ENCODE measurements around the gene LDLRAD3.
A peak's percentile ranks its signal among the peaks of the same experiment; 100 is the strongest.

LDLRAD3 gene

DNA sequence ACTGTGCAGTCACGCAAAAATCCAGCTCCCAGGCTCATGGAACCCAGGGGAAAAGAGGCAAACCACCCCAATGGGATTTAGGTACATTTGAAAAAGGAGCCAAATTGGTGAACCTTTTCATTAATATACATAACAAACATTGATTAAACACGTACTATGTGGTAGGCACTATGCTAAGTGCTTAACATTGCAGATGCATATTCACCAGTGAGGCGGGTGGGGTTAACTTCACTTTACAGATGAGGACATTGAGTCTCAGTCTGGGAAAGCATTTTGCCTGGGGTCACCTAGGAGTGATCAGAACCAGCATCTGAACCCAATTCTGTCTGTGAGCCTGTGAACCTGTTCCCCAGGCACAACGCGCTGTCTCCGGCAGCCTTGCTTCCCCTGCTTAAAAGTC is 199.0 kb downstream of the LDLRAD3 start:
- in situ Hi-C loops (cut with MboI; ENCODE audit: low sequenced_read_pairs) = no loop called here
- no peaks in the 10 kb centered on the region for H3K9me3 ChIP-seq
- no peaks in the 10 kb centered on the region for H3K36me3 ChIP-seq (replicated peaks)
- no peak for DNase-seq (ENCODE audit: low spot score in 2 of 2)
- H3K27me3 ChIP-seq (ENCODE audit: low read depth) = no peaks in the 10 kb centered on the region
- H3K4me1 ChIP-seq = peaks cover 5% of the 10 kb centered on the region
- no peak overlapping the region for H3K4me3 ChIP-seq

DNA sequence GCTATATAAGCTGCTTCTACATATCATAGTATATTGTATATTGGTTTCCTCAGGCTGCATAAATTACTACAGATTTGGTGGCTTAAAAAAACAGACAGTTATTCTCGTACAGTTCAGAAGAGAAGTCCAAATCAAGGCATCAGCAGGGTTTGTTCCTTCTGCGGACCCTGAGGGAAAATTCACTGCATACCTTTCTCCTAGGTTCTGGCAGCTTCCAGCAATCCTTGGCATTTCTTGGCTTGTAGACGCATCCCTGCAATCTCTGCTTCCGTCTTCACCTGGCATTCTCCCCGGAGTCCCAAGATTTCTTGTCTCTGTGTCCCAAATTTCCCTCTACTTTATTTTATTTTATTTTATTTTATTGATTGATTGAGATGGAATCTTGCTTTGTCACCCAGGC is 202.6 kb downstream of the LDLRAD3 start:
- H3K27me3 ChIP-seq (ENCODE audit: low read depth) = no peaks in the 10 kb centered on the region
- in situ Hi-C loops (cut with MboI; ENCODE audit: low sequenced_read_pairs) = no loop called here
- peaks cover 5% of the 10 kb centered on the region for H3K4me1 ChIP-seq
- H3K4me3 ChIP-seq = no peak overlapping the region
- no peaks in the 10 kb centered on the region for H3K36me3 ChIP-seq (replicated peaks)
- no peaks in the 10 kb centered on the region for H3K9me3 ChIP-seq
- no peak for DNase-seq (ENCODE audit: low spot score in 2 of 2)

DNA sequence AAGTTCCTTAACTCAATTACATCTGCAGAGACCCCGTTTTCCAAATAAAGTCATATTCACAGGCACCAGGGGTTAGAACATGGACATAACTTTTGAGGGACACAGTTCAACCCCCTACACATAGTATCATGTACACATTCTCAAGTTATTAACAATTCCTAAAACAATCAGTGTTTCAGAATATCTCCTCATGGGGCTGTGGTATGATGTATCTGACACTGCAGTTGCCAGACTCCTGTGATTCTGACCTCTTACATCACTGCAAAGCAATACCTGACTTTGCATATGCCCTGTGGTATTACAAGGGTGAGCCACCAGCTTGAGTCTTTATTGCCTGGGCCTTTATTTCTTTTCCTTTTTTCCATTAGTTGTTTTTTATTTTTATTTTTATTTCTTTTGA is 203.6 kb downstream of the LDLRAD3 start:
- H3K4me3 ChIP-seq = no peak overlapping the region
- no peaks in the 10 kb centered on the region for H3K36me3 ChIP-seq (replicated peaks)
- no peaks in the 10 kb centered on the region for H3K9me3 ChIP-seq
- H3K4me1 ChIP-seq = peaks cover 5% of the 10 kb centered on the region
- in situ Hi-C loops (cut with MboI; ENCODE audit: low sequenced_read_pairs) = no loop called here
- no peaks in the 10 kb centered on the region for H3K27me3 ChIP-seq (ENCODE audit: low read depth)
- no peak for DNase-seq (ENCODE audit: low spot score in 2 of 2)

DNA sequence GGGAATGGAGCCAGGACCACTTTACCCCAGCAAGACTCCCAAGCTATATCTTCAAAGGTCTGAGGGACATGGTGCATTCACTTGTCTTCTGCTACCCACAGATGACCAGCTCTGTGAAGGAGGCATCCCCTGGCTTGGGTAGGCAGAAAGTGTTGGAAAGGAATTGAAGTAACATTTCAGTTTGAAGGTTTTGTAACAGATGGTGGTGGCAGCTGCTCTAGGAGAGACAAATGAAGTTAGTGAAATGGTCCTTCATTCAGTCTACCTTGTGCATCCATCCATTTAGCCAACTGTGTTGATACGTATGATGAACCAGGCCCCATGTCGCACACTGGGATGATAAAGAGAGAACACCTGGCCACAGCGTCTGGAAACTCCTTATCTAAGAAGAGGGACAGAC is 204.8 kb downstream of the LDLRAD3 start:
- no peak overlapping the region for H3K4me3 ChIP-seq
- H3K9me3 ChIP-seq = no peaks in the 10 kb centered on the region
- peaks cover 5% of the 10 kb centered on the region for H3K4me1 ChIP-seq
- no peak for DNase-seq (ENCODE audit: low spot score in 2 of 2)
- no peaks in the 10 kb centered on the region for H3K27me3 ChIP-seq (ENCODE audit: low read depth)
- no peaks in the 10 kb centered on the region for H3K36me3 ChIP-seq (replicated peaks)
- in situ Hi-C loops (cut with MboI; ENCODE audit: low sequenced_read_pairs) = no loop called here

DNA sequence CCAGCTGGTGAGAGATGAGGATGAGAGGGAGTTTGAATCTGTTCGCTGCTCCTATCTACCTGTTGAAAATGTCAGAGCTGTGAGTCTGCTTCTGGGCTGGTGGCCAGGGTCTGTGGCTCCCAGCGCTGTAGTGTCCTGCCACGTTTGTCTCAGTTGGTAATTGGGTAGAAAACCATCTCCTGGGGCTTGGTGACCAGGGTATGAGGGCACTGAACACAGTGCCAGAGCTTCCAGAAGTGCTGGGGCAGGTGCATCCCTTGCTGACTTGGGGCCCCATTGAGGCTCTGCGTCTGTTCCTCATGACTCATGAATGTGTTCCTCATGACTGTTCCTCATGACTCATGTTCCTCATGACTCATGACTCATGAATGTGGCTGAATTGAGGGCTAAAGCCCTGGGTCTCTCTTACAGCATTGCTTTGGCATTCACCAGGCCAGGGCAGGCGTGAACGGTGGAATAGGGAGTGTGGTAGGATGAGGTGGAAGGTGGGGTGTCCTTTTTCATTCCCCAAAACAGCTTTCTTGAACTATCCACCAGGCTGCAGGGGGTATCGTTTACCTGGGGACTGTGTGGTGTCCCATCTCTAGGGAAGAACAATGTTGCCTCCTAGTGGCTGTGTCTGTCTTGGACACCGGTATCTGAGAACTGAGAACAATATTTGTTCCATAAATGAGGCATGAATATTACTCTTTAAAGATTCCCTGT is 205.8 kb downstream of the LDLRAD3 start:
- in situ Hi-C loops (cut with MboI; ENCODE audit: low sequenced_read_pairs) = no loop called here
- H3K4me3 ChIP-seq = no peak overlapping the region
- no peaks in the 10 kb centered on the region for H3K36me3 ChIP-seq (replicated peaks)
- H3K4me1 ChIP-seq = peaks cover 5% of the 10 kb centered on the region
- peak in 1 of 2 experiments; percentile 42 for DNase-seq (ENCODE audit: low spot score in 2 of 2)
- no peaks in the 10 kb centered on the region for H3K27me3 ChIP-seq (ENCODE audit: low read depth)
- no peaks in the 10 kb centered on the region for H3K9me3 ChIP-seq

DNA sequence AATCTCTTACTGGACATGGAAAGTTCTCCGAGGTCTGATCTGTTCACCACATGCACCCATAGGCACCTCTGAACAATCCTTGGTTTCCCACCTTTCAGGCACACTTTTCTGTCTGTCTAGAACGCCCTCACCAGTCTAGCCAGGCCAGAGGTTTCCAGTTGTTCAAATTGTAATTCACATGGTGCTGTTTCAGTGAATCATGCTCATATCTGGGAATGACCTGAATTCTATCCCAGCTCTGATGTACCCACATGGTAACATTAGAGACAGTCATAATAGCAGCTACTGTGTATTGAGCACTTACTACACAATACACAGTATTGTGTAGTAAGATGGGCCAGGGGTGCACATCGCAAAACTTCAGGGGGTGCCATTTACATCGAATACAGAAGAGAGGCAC is 207.1 kb downstream of the LDLRAD3 start:
- Histone ChIP-seq H3K36me3 (replicated peaks) (no peaks in the 10 kb centered on the region), H3K4me1 (peaks cover 4% of the 10 kb centered on the region), H3K4me3 (no peak overlapping the region), H3K27me3 (ENCODE audit: low read depth) (no peaks in the 10 kb centered on the region), H3K9me3 (no peaks in the 10 kb centered on the region)
- in situ Hi-C loops (cut with MboI; ENCODE audit: low sequenced_read_pairs) = no loop called here
- DNase-seq (ENCODE audit: low spot score in 2 of 2) = no peak

DNA sequence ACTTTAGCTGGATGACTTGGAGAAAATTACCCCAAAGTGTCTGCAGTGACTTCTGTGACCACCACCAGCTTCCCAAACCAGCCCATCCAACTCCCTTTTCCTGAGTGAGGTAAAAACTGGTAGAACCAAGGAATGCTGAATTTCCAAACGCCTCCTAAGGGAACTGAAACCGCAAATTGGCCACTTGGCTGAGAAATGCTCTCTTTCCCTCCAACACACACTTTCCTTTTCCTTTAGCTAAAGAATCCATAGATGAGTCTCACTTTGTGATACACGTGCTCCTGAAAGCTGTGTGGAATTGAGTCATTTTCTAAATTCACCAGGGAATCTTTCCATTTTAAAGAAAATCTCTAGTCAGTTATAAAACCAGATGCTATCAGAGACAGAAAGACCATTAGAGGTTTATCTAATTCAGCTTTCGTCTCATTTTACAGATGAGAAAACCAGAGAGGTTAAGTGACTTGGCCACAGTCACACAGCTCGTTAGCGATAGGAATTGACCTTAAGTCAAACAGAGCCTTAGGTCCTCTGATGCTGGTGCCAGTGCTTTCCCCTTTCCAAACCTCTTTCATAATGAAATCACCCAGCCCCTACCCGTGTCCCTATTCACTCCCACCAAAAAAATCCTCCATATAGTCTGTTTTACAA is 208.2 kb downstream of the LDLRAD3 start:
- H3K4me3 ChIP-seq = no peak overlapping the region
- no peaks in the 10 kb centered on the region for H3K9me3 ChIP-seq
- no peaks in the 10 kb centered on the region for H3K4me1 ChIP-seq
- no peak for DNase-seq (ENCODE audit: low spot score in 2 of 2)
- H3K36me3 ChIP-seq (replicated peaks) = no peaks in the 10 kb centered on the region
- in situ Hi-C loops (cut with MboI; ENCODE audit: low sequenced_read_pairs) = no loop called here
- H3K27me3 ChIP-seq (ENCODE audit: low read depth) = no peaks in the 10 kb centered on the region

DNA sequence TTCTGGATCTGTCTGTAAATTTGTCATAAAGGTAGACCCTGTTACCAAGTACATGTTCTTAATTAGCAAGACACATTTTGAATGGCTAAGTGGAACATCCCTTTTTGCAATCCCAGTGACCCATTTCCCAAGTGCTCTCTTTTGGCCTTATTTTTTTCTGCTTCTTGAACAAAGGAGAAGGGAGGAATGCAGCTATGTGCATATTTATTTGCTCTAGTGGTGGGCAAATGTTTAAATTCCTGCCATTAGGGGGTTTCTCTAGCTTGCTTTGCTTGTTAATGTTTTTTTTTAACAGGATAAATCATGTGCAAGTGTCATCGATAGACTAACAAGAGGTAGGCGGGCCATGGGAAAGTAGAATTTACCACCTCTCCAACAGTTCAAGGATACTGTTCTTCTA is 209.7 kb downstream of the LDLRAD3 start:
- no peak for DNase-seq (ENCODE audit: low spot score in 2 of 2)
- Histone ChIP-seq H3K4me1 (no peaks in the 10 kb centered on the region), H3K36me3 (replicated peaks) (no peaks in the 10 kb centered on the region), H3K9me3 (no peaks in the 10 kb centered on the region), H3K27me3 (ENCODE audit: low read depth) (no peaks in the 10 kb centered on the region), H3K4me3 (no peak overlapping the region)
- in situ Hi-C loops (cut with MboI; ENCODE audit: low sequenced_read_pairs) = no loop called here

DNA sequence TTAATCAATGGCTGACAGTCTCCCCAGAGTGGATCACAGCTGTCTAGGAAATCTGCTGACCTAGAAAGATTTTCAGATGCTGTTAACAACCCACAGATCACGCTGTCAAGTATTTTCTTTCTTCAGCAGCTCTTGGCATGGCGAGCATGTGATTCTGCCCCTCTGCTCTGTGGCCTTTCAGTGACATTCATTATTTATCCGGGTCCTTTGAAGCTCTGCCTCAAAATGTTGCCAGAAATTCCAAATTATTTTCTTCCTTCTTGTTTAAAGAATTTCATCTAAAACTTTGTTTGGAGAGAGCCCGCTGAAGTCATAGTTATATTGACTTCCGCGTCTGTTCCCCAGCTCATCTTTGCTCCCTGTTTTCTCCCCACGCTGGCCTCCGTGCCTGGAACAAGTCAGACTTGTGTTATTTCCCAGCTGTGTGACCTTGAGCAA is 211.3 kb downstream of the LDLRAD3 start:
- Histone ChIP-seq H3K4me1 (no peaks in the 10 kb centered on the region), H3K36me3 (replicated peaks) (no peaks in the 10 kb centered on the region), H3K27me3 (ENCODE audit: low read depth) (no peaks in the 10 kb centered on the region), H3K4me3 (no peak overlapping the region), H3K9me3 (no peaks in the 10 kb centered on the region)
- in situ Hi-C loops (cut with MboI; ENCODE audit: low sequenced_read_pairs) = no loop called here
- DNase-seq (ENCODE audit: low spot score in 2 of 2) = no peak

DNA sequence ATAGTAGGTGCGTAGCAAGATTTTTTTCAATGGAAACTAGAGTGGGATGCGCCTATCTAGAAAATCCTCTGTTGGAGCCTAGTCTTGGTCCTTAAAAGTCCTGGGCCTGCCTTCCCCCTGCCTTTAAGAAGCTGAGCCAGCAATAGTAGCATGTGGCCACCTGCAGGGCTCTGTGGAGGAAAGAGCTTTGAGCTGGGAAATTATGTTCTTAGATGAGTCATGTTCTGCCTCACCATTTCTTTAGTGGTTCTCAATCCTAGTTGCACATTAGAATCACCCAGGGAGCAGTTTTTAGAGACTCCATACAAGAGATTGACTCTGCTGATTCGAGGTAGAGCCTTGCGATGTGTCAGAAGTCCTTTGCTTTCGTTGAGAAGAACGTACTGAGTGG is 211.9 kb downstream of the LDLRAD3 start:
- no peak for DNase-seq (ENCODE audit: low spot score in 2 of 2)
- H3K4me1 ChIP-seq = no peaks in the 10 kb centered on the region
- H3K36me3 ChIP-seq (replicated peaks) = no peaks in the 10 kb centered on the region
- H3K9me3 ChIP-seq = no peaks in the 10 kb centered on the region
- H3K27me3 ChIP-seq (ENCODE audit: low read depth) = no peaks in the 10 kb centered on the region
- H3K4me3 ChIP-seq = no peak overlapping the region
- in situ Hi-C loops (cut with MboI; ENCODE audit: low sequenced_read_pairs) = no loop called here

DNA sequence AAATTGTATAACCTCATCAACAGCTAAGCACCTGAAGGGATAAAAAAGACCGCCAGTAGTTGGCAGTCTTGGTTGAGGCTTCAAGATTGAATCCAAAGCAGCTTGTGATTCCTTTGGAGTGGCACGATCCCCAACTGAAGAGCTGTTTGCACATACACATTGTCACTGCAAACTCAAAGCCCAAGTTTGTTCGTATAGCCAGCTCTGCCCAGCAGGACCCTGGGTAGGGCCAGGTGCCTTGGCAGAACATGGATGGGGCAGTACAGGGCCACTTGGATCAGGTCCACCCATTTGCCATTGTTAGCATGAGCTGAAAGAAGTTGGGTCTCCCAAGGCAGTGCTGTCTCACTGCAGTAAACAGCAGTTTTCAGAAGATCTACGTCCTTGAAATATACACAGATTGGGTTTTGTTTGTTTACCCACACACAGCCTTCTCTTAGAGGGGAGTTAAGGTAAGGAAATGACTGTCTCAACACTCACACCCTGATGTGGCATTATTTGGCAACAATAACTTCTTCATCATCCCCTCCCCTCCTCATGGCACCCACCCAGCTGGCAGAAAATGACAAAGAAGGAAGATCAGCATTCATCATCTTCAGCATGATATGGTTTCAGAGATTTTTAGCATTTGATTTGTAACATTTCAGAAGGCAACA is 212.4 kb downstream of the LDLRAD3 start:
- no peaks in the 10 kb centered on the region for H3K36me3 ChIP-seq (replicated peaks)
- no peak for DNase-seq (ENCODE audit: low spot score in 2 of 2)
- in situ Hi-C loops (cut with MboI; ENCODE audit: low sequenced_read_pairs) = no loop called here
- H3K27me3 ChIP-seq (ENCODE audit: low read depth) = no peaks in the 10 kb centered on the region
- H3K4me3 ChIP-seq = no peak overlapping the region
- H3K9me3 ChIP-seq = no peaks in the 10 kb centered on the region
- H3K4me1 ChIP-seq = no peaks in the 10 kb centered on the region

DNA sequence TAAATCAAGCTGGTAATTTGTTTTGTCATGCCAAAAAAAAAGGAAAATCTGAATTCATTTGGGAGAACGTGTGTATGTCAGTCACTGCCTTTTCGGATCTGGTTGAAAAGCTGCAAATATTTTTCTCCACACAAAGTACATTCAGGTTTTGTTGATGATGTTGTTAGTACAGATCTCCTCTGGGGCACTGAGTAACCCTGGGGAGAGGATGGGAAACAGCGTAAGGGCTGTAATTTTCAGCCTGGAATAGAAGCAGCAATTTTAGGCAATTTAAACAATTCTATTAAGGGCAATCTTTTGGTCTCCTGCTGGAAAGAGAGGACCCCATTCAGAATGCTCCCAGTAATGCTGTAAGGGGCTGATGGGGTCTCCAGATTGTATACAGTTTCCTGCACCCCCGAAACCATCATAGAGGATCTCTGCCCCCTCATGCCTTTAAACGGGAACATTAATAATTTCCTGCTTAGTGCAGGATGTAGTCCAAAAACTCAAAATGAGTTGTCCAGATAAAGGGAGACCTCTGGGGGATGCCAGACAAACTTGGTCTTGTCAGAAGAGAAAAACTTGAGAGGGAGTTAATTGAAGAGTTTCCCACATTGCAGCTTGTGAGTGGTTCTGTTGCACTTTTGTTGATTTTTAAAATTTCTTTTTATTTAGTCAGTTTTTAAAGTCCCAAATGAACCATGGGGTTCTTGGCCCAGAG is 213.1 kb downstream of the LDLRAD3 start:
- Histone ChIP-seq H3K36me3 (replicated peaks) (no peaks in the 10 kb centered on the region), H3K27me3 (ENCODE audit: low read depth) (no peaks in the 10 kb centered on the region), H3K9me3 (no peaks in the 10 kb centered on the region), H3K4me3 (no peak overlapping the region), H3K4me1 (no peaks in the 10 kb centered on the region)
- DNase-seq (ENCODE audit: low spot score in 2 of 2) = no peak
- in situ Hi-C loops (cut with MboI; ENCODE audit: low sequenced_read_pairs) = no loop called here

DNA sequence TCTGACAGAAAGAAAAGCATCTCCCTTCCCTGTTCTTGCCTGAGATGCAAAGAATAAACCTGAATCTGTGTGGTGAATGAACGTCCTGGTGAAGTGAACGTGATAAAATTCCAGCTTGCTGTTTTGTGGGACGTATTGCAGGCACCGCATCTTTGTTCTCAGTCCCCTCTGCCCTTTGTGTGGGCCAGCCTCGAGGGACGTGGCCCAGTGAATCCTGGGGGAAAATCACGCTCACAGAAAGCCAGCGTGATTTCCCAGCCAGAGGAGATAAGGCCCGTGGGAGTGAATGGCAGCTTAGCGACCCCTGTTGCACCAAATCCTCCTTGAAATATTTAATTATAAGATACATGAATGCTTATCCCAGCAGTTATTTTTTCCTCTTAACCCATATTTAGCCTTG is 216.2 kb downstream of the LDLRAD3 start:
- H3K36me3 ChIP-seq (replicated peaks) = no peaks in the 10 kb centered on the region
- in situ Hi-C loops (cut with MboI; ENCODE audit: low sequenced_read_pairs) = no loop called here

DNA sequence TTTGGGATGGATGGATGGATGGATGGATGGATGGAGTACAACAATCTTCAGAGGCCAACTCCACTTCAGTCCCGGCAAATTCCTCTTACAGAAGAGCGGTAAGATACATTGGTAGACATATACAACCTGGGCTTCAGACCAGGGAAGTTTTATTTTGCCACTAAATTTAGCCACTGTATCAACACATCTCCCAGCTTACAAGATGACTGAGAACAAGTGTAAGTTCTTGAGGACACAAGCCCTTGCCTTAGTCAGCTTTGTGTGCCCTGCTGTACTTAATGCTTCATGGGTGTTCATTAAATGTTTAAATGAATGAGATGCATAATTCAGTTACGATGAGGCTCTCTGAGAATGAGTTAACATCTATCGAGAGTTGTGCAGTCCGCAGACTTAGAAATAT is 217.7 kb downstream of the LDLRAD3 start:
- no peaks in the 10 kb centered on the region for H3K9me3 ChIP-seq
- no peaks in the 10 kb centered on the region for H3K36me3 ChIP-seq (replicated peaks)
- no peaks in the 10 kb centered on the region for H3K4me1 ChIP-seq
- no peak overlapping the region for H3K4me3 ChIP-seq
- in situ Hi-C loops (cut with MboI; ENCODE audit: low sequenced_read_pairs) = no loop called here
- no peaks in the 10 kb centered on the region for H3K27me3 ChIP-seq (ENCODE audit: low read depth)
- DNase-seq (ENCODE audit: low spot score in 2 of 2) = no peak

More for the DNA sequence above, 216.2 kb downstream of the LDLRAD3 start:
- DNase-seq (ENCODE audit: low spot score in 2 of 2) = no peak
- Histone ChIP-seq H3K4me1 (no peaks in the 10 kb centered on the region), H3K27me3 (ENCODE audit: low read depth) (no peaks in the 10 kb centered on the region), H3K9me3 (no peaks in the 10 kb centered on the region), H3K4me3 (no peak overlapping the region)
